CD4-positive, alpha-beta T cell treated with Interleukin-4 for 1 hour (primary cell): Measurements from ENCODE around the gene NUDT19.
A peak's percentile ranks its signal among the peaks of the same experiment; 100 is the strongest.
"Not testable (repeated sequence)": the region's sequence is repeated elsewhere in the genome, so short reads cannot be mapped to it uniquely, and the experiment has no call there.

ENCODE experiments used
- DNase-seq, 2 donors: peaks; one replicate each; pipeline ENCODE4 v3.0.0-alpha.2; 2020 to 2022

NUDT19 gene

DNA sequence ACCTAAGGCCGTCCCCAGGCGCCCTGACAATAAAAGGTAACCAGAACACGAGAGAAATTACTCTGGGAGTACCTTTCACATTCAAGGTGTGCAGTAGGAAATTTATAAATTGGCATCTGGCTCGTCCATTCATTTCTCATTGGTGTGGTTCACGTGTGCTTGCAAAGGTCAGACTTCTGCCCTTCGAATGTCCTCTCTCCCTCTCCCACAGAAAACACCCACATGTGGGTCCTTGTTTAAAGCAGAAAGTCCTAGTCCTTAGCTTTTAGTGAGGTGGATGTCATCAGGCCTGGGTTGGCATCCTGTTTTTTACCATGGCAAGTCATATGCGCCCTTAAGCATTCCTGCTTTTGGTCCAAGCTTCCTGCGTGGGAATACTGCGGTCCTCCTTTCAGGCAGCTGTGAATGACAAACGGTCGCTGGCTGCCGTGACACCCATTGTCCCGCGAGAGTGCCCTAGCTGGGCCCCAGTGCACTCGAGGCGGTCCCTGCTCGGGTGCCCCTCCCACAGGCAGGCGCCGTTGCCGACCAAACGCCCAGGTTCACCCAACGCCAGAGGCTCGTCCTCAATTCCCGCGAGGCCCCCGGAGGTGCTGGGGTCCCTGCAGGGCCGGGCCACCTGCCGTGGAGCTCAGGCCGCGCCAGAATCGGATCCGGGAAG, at the start of gene NUDT19:
TSS of gene NUDT19 (plus strand) at position 531 of the 661 bp plus-strand sequence. CDS start 140 bp downstream, outside the sequence.
- peak; percentile 76 to 78 for DNase-seq

DNA sequence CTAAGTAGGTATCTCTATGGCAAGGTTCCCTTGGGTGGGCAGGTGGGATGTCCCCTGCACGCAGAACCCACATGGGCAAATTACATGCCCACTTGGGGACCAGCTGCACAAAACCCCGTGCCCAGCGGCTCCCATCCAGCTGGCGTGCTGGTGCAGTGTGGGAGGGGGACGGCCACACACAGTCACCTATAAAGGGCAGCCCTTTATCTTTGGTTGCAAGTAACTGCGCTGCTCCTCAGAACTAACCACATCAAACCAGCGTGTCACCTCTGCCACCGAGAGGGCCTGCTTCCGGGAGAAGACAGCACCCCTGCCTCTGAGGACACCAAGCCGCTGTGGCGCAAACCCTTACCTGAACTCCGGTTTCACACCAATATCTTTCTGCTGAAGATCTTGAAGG, 48.9 kb upstream of the NUDT19 start:
- peak; percentile 76 to 79 for DNase-seq

GRCh38 chr19:32646556-32646955, 45.1 kb upstream of the NUDT19 start:
- no peak for DNase-seq

- no peak for DNase-seq
Observed at GRCh38 chr19:32647361-32647760, 44.3 kb upstream of the NUDT19 start.

GRCh38 chr19:32649751-32650150, 41.9 kb upstream of the NUDT19 start:
- DNase-seq, result no peak

DNA sequence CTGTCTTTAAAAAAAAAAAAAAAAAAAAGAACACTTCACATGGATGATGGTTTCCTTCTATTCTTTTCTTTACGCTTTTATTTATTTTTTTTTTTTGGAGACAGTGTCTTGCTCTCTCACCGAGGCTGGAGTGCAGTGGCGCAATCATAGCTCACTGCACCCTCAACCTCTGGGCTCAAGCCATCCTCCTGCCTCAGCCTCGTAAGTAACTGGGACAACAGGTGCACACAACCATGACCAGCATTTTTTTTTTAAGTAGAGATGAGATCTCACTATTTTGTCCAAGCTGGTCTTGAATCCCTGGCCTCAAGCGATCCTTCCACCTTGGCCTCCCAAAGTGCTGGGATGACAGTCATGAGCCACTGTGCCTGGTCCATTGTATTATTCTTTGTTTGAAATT, 41.0 kb upstream of the NUDT19 start:
- no peak for DNase-seq

DNA sequence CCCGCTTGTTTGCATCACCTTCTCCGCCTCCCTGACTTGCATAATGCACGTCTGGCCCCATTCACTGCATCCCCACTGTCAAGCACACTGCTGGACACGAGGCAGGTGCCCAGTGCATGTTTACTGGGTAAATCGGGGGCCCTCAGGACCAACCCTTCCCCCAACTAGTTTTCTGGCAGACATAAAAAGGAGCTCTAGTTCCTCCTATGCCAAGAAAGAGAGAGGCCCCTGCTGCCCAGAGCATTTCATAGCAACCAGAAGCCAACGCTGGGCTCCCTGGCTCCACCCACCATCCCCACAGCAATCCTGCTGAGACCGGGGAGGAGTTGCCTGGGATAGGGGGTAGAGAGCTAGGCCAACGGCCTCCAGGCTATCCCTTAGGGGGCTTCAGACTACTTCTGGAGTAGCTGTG, 39.9 kb upstream of the NUDT19 start:
- DNase-seq, result no peak

DNA sequence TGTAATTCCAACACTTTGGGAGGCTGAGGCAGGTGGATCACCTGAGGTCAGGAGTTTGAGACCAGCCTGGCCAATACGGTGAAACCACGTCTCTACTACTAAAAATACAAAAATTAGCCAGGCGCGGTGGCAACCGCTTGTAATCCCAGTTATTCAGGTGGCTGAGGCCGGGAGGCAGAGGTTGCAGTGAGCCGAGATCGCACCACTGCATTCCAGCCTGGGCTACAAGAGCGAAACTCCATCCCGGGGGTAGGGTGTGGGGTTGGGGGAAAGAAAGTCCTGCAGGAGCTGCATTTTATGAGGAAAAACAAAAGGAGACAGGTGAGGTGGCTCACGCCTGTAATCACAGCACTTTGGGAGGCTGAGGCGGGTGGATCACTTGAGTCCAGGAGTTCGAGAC, 39.3 kb upstream of the NUDT19 start:
- DNase-seq, result not testable (repeated sequence)

- no peak for DNase-seq
Observed at GRCh38 chr19:32652894-32653598, 38.6 kb upstream of the NUDT19 start.

DNA sequence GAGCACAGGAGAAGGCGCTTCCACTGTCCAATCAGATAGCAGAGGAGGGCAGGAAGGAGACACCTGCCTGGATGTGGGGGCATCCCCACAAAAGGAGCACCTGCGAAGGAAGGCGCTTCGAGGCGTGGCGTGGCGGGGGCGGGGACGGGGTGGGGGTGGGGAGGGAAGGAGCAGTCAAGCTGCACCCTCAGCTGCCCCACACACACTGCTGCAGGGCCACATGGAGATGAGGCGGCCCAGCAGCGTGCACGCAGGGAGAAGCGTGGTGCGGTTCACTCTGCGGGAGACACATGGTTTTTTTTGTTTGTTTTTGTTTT, 38.1 kb upstream of the NUDT19 start:
- DNase-seq, result no peak

- not testable (repeated sequence) for DNase-seq
Observed at GRCh38 chr19:32656379-32656778, 35.2 kb upstream of the NUDT19 start.

- no peak for DNase-seq
Observed at GRCh38 chr19:32658075-32658474, 33.5 kb upstream of the NUDT19 start.

GRCh38 chr19:32658527-32658926, 33.1 kb upstream of the NUDT19 start:
- DNase-seq, result no peak

GRCh38 chr19:32661318-32661717, 30.3 kb upstream of the NUDT19 start:
- DNase-seq, result no peak

DNA sequence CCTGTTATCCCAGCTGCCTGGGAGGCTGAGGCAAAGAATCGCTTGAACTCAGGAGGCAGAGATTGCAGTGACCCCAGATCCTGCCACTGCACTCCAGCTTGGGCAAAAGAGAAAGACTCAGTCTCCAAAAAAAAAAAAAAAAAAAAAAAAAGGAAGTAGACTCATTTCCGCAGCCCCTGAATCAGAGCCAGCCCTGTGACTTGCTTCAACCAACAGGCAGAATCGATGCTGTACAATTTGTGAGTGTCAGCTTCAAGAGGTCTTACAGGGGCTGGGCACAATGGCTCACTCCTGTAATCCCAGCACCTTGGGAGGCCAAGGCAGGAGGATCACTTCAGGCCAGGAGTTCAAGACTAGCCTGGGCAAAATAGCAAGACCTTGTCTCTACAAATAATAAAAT, 29.4 kb upstream of the NUDT19 start:
- peak in 1 of 2 donors; percentile 18 for DNase-seq

DNA sequence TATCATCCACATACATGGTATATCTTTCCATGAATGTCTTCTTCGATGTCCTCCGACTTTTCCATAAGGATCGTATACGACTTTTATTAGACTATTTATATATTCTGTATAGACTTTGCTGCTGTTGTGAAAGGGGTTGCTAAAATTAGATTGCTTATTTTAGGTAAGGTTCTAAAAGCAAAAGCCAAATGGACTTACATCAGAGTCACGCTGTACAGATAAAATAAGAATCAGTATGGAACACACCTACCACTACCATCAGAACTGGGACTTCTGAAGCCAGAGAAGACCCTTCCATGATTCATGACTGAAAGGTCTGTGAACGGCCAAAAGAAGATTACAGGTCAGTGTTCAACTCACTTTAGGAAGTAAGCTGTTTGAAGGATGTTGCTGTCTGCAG, 25.5 kb upstream of the NUDT19 start:
- no peak for DNase-seq

DNA sequence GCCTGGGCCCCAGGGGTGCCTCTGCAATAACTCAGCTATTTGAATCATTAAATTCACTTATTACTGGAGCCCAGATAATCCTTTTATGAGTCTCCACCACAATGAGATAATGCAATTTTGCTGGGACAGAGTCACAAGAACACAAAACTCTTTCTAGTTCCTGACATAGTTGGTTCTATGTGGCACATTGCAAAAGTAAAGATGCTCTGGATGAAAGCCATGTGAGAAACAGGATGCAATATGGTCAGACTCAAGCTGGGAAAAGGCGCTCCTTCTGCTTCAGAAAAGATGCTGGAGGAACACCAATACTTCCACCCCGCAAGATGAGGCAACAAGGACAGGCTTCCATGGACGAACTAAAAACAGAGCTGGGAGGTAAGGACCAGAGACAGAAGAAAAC, 22.3 kb upstream of the NUDT19 start:
- DNase-seq, result no peak

- no peak for DNase-seq
Observed at GRCh38 chr19:32671883-32672593, 19.6 kb upstream of the NUDT19 start.

GRCh38 chr19:32672841-32673240, 18.8 kb upstream of the NUDT19 start:
- no peak for DNase-seq

DNA sequence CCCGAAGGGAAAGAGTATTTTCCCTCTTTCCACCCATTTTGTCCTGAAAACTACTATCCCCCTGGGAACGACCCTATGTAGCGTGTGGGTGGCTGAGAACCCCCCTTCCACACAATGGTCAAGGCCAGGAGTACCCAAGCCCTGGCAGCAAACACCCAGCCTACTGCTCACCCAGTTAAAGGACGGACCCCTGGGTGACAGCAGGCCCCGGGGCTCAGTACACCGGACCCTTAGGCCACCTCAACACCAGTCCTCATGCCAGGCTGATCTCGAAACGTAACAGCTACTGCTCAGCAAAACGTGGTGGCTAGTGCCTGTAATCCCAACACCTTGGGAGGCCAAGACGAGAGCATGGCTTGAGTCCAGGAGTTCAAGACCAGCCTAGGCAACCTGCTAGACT, 18.0 kb upstream of the NUDT19 start:
- no peak for DNase-seq

- no peak for DNase-seq
Observed at GRCh38 chr19:32674153-32674930, 17.3 kb upstream of the NUDT19 start.

DNA sequence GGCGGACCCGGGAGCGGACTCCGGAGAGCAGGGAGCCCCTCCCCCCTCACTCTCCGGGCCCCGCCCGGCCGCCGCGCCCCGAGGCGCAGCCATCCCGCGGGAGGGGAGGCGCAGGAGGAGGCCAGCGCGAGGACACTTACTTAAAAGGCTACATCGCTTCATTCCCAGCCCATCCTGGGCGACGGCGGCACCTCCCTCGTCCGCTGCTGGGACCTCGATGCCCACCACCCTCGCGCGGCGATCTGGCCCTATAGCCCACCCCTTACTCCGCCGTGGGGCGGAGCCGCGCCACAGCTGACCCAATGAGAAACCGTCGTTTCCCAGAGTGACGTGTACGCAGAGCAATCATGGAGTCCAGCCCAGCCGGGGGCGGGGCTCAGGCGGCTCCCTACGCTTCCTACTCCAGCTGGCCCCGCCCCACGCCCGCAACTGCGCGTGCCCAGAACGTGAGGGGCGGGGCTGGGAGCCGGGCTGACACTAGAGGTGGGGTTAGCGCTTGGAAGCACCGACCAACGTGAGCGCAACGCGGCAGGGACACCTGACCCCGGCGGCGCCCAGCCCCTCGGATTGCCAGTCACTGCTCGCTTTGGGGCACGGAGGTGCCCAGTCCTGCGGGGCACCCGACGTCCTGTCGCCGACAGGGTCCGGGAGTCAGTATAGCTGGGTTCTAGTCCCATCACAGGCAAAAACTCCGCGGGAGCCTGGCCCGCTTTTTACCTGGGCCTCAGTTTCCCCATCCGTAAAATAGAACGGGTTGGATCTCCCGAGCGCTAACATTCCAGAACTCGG, 16.5 kb upstream of the NUDT19 start, which contains the start of gene ANKRD27:
TSS of gene ANKRD27 (minus strand) at position 250 of the 789 bp plus-strand sequence. CDS start 16,165 bp downstream, outside the sequence.
- peak; percentile 97 to 98 for DNase-seq
